HEK293T (cell line): Measurements from ENCODE around the gene NOP53.

ENCODE experiments used
- BHLHE40 ChIP-seq: fragments of 450-650 bp; IDR thresholded peaks from 2 replicates; pipeline ENCODE4 v1.6.1; 2016; ENCODE audit warnings: mild to moderate bottlenecking, moderate library complexity, borderline replicate concordance
- SP1 ChIP-seq: fragments of 450-650 bp; IDR thresholded peaks from 2 replicates; pipeline ENCODE4 v1.6.1; 2017

GRCh38 chr19:47750752-47751151 lies 5.4 kb downstream of the NOP53 start:
- TF ChIP-seq SP1 (no peak), BHLHE40 (no peak)
